ENCODE results near the gene NR5A2. TPM values are rescaled to one million over a fixed set of nuclear protein-coding genes. Genes with fewer than 3 reads are reported as not detected.
"Not testable (repeated sequence)": the region's sequence is repeated elsewhere in the genome, so short reads cannot be mapped to it uniquely, and the experiment has no call there.

The NR5A2 gene
- total and polyA plus RNA-seq, 7 experiments from 2014 or later: 0.10 TPM; not detected in 6

DNA sequence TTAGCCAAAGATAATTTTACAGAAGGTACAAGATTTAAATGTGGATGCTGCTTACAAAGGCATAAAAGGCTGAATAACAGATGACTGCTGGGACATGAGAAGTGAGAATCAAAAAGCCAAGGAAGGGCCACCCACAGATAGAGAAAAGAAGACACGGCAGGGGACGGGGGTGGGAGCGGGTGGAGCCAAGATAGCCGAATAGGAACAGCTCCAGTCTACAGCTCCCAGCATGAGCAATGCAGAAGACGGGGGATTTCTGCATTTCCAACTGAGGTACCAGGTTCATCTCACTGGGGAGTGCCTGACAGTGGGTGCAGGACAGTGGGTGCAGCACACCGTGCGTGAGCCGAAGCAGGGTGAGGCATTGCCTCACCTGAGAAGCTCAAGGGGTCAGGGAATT, 157.7 kb downstream of the NR5A2 start:
- H3K4me3 ChIP-seq (ENCODE audit: low read length); H3K9me3 ChIP-seq (ENCODE audit: control insufficient read depth in 2 of 3, low read length in 3 of 3); POLR2A ChIA-PET; H3K36me3 ChIP-seq (ENCODE audit: control insufficient read depth in 2 of 3, insufficient read depth in 3 of 3, low read length in 3 of 3); H3K9me3 Mint-ChIP-seq; DNase-seq; CTCF ChIA-PET; ATAC-seq; H3K4me1 ChIP-seq (ENCODE audit: control insufficient read depth in 2 of 2, insufficient read depth in 2 of 2, low read length in 2 of 2); H3K27ac ChIP-seq (ENCODE audit: low read depth, low read length); H3K27me3 ChIP-seq (ENCODE audit: control insufficient read depth in 2 of 2, insufficient read depth in 2 of 2, low read length in 2 of 2); H3K36me3 Mint-ChIP-seq; intact Hi-C loops (cut with micrococcal nuclease): not testable (repeated sequence)
- peak overlapping the region in 2 of 9 donors; percentile 3 to 58 for H3K27ac Mint-ChIP-seq
- H3K27me3 Mint-ChIP-seq: peaks cover 0 to 28% (median 11%) of the 10 kb centered on the region in 5 donors
- peak overlapping the region in 2 of 10 donors; percentile 36 to 46 for H3K4me3 Mint-ChIP-seq
- H3K4me1 Mint-ChIP-seq: peaks cover 0 to 21% (median 10%) of the 10 kb centered on the region in 7 donors

DNA sequence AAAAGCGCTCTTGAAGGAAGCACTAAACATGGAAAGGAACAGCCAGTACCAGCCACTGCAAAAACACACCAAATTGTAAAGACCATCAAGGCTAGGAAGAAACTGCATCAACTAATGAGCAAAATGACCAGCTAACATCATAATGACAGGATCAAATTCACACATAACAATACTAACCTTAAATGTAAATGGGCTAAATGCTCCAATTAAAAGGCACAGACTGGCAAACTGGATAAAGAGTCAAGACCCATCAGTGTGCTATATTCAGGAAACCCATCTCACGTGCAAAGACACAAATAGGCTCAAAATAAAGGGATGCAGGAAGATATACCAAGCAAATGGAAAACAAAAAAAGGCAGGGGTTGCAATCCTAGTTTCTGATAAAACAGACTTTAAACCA, 159.8 kb downstream of the NR5A2 start:
- H3K36me3 Mint-ChIP-seq; intact Hi-C loops (cut with micrococcal nuclease); H3K9me3 Mint-ChIP-seq; CTCF ChIA-PET; H3K27ac Mint-ChIP-seq; DNase-seq; H3K9me3 ChIP-seq (ENCODE audit: control insufficient read depth in 2 of 3, low read length in 3 of 3); H3K4me3 Mint-ChIP-seq; H3K27me3 ChIP-seq (ENCODE audit: control insufficient read depth in 2 of 2, insufficient read depth in 2 of 2, low read length in 2 of 2); ATAC-seq; H3K4me1 ChIP-seq (ENCODE audit: control insufficient read depth in 2 of 2, insufficient read depth in 2 of 2, low read length in 2 of 2); H3K36me3 ChIP-seq (ENCODE audit: control insufficient read depth in 2 of 3, insufficient read depth in 3 of 3, low read length in 3 of 3); POLR2A ChIA-PET; H3K4me3 ChIP-seq (ENCODE audit: low read length); H3K27ac ChIP-seq (ENCODE audit: low read depth, low read length): not testable (repeated sequence)
- peaks cover 0 to 21% (median 10%) of the 10 kb centered on the region in 7 donors for H3K4me1 Mint-ChIP-seq
- H3K27me3 Mint-ChIP-seq: peaks cover 0 to 33% (median 4%) of the 10 kb centered on the region in 5 donors

DNA sequence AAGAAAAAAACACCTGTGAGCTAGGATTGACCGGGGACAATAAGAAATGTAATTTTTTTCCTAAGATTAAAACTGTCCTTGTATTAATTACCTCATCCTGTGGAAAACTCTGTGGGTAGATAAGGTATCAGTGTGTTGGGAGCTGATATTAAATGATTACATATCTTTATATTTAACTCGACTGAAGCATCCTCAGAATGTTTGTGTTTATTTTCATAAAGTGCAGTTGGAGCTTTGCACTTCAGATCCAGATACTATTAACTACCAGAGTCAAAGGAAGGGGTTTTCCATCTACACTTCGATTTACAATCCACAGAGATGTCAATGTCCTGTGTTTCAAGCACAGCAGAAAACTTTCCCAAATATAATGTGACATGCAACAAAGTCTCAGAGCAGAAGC, 164.5 kb downstream of the NR5A2 start:
- no peaks in the 10 kb centered on the region for H3K36me3 ChIP-seq (ENCODE audit: control insufficient read depth in 2 of 3, insufficient read depth in 3 of 3, low read length in 3 of 3)
- Mint-ChIP-seq H3K36me3 (no peaks in the 10 kb centered on the region), H3K4me3 (no peak overlapping the region), H3K27ac (no peak overlapping the region), H3K27me3 (peaks cover 0 to 25% (median 0%) of the 10 kb centered on the region in 5 donors), H3K4me1 (no peaks in the 10 kb centered on the region), H3K9me3 (peaks cover 0 to 7% (median 0%) of the 10 kb centered on the region in 11 donors)
- no peaks in the 10 kb centered on the region for H3K4me1 ChIP-seq (ENCODE audit: control insufficient read depth in 2 of 2, insufficient read depth in 2 of 2, low read length in 2 of 2)
- CTCF ChIA-PET: interaction anchor here (0.6 to 0.7 kb wide), 2 partner anchors 297 to 537 kb away, joined by 3 to 4 read pairs; no protein-coding TSS in a partner anchor
- DNase-seq (no peak), ATAC-seq (no peak)
- H3K4me3 ChIP-seq (ENCODE audit: low read length): no peak overlapping the region
- H3K27me3 ChIP-seq (ENCODE audit: control insufficient read depth in 2 of 2, insufficient read depth in 2 of 2, low read length in 2 of 2): no peaks in the 10 kb centered on the region
- H3K9me3 ChIP-seq (ENCODE audit: control insufficient read depth in 2 of 3, low read length in 3 of 3): no peaks in the 10 kb centered on the region
- intact Hi-C loops (cut with micrococcal nuclease): no loop called here
- H3K27ac ChIP-seq (ENCODE audit: low read depth, low read length): no peak overlapping the region
- POLR2A ChIA-PET: no interaction called here

DNA sequence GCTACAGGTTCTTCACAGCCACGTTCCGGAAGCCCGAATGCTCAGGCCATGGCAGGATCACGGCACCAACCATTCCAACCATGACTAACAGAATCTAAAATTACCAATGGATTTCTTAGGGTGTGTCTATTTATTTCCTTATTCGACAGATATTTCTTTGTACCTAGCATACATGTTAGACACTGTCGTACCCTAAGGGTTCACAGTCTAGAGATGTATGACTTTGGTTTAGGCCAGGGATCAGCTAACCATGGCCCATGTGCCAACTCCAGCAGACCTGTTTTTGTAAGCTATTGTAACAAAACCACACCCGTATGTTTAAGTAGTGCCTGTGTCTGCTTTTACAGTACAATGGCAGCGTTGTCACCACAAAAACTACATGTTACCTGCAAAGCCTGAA, 167.0 kb downstream of the NR5A2 start:
- H3K9me3 ChIP-seq (ENCODE audit: control insufficient read depth in 2 of 3, low read length in 3 of 3): no peaks in the 10 kb centered on the region
- ATAC-seq (no peak), DNase-seq (no peak)
- H3K27ac Mint-ChIP-seq: no peak overlapping the region
- H3K27me3 Mint-ChIP-seq: peaks cover 0 to 24% (median 0%) of the 10 kb centered on the region in 5 donors
- no peaks in the 10 kb centered on the region for H3K27me3 ChIP-seq (ENCODE audit: control insufficient read depth in 2 of 2, insufficient read depth in 2 of 2, low read length in 2 of 2)
- ChIA-PET POLR2A (no interaction called here), CTCF (no interaction called here)
- H3K4me3 Mint-ChIP-seq: no peak overlapping the region
- intact Hi-C loops (cut with micrococcal nuclease): no loop called here
- H3K36me3 ChIP-seq (ENCODE audit: control insufficient read depth in 2 of 3, insufficient read depth in 3 of 3, low read length in 3 of 3): no peaks in the 10 kb centered on the region
- no peaks in the 10 kb centered on the region for H3K4me1 ChIP-seq (ENCODE audit: control insufficient read depth in 2 of 2, insufficient read depth in 2 of 2, low read length in 2 of 2)
- peaks cover 0 to 3% (median 0%) of the 10 kb centered on the region in 11 donors for H3K9me3 Mint-ChIP-seq
- no peaks in the 10 kb centered on the region for H3K36me3 Mint-ChIP-seq
- H3K27ac ChIP-seq (ENCODE audit: low read depth, low read length): no peak overlapping the region
- H3K4me3 ChIP-seq (ENCODE audit: low read length): no peak overlapping the region
- peaks cover 0 to 5% (median 0%) of the 10 kb centered on the region in 7 donors for H3K4me1 Mint-ChIP-seq

DNA sequence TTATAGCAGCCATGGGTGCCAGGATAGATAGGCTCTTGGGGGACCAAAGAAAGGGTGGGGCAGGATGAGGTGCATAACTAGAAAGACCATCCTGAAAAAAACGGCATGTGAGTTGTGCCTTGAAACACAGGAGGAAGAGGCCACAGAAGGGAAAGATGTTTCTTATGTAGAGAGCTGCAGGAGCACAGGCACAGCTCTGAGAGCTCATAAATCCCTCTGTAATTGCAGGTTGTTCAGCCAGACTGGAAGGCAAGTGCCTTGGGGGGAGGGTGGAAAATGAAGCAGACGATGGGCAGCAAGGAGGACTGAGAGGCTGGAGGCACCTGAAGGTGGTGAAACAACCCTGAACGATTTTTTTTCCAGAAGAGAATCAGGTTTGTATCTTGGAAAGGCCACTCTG, 170.7 kb downstream of the NR5A2 start:
- Mint-ChIP-seq H3K4me3 (no peak overlapping the region), H3K36me3 (no peaks in the 10 kb centered on the region), H3K4me1 (peaks cover 0 to 5% (median 0%) of the 10 kb centered on the region in 7 donors), H3K27ac (no peak overlapping the region), H3K9me3 (peaks cover 0 to 8% (median 0%) of the 10 kb centered on the region in 11 donors), H3K27me3 (peaks cover 0 to 20% (median 4%) of the 10 kb centered on the region in 5 donors)
- Histone ChIP-seq H3K4me1 (ENCODE audit: control insufficient read depth in 2 of 2, insufficient read depth in 2 of 2, low read length in 2 of 2) (no peaks in the 10 kb centered on the region), H3K9me3 (ENCODE audit: control insufficient read depth in 2 of 3, low read length in 3 of 3) (no peaks in the 10 kb centered on the region), H3K27ac (ENCODE audit: low read depth, low read length) (no peak overlapping the region), H3K27me3 (ENCODE audit: control insufficient read depth in 2 of 2, insufficient read depth in 2 of 2, low read length in 2 of 2) (no peaks in the 10 kb centered on the region), H3K4me3 (ENCODE audit: low read length) (no peak overlapping the region), H3K36me3 (ENCODE audit: control insufficient read depth in 2 of 3, insufficient read depth in 3 of 3, low read length in 3 of 3) (no peaks in the 10 kb centered on the region)
- intact Hi-C loops (cut with micrococcal nuclease): no loop called here
- ChIA-PET POLR2A (interaction anchor here (0.7 kb wide), 1 partner anchor 59 kb away, joined by 3 read pairs; no protein-coding TSS in a partner anchor), CTCF (no interaction called here)
- ATAC-seq (no peak), DNase-seq (no peak)

DNA sequence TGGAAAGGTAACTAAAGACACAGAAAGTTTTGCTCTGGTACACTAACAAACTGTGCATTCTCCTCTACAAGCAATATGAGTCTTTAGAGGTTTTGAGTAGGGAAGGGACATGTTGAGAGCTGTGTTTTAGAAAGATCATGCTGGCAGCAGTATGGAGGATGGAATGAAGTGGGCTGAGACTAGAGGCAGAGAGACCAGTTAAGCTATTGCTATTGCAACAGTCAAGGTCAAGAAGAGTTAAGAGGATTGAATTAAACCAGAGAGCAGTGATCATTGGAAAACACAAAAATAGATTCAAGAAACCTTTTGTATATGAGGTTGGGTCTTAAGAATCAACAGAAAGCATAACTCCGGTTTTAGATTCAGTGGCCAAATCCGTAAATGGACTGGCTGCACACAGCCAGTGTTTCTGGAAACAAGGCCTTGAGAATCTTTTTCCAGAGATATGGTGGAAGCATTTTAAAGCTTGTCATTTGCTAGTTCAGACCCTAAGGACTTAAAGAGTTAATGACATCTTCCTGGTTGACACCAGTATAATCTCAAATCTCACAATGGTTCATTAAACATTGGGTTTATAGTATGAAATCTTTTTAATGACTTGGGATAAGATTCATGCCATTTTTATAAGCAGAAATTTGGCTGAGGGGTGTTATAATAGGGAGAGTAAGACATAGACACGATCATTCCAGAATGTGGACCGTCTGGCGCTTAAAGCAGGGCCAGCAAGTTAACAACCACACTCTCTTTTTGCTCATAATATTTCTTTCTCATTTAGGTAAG, 177.9 kb downstream of the NR5A2 start:
- intact Hi-C loops (cut with micrococcal nuclease): no loop called here
- H3K9me3 Mint-ChIP-seq: peaks cover 0 to 12% (median 0%) of the 10 kb centered on the region in 11 donors

DNA sequence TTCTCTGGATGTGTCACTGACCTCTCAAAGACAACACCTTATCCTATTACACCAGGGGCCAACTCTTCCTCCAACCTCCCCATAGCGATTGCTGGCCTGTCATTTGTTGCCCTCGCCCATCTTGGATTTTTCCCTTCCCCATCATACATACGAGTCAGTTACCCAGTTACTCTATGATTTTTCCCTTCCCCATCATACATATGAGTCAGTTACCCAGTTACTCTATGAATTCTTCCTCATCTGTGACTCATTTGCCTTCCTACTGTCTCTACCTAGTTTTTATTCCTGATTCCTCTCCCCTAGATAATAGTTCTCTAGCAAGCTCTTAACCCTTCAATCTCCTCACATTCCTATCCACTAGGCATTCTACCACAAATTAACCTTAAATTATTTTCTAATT, 178.8 kb downstream of the NR5A2 start:
- Histone ChIP-seq H3K4me3 (ENCODE audit: low read length) (no peak overlapping the region), H3K4me1 (ENCODE audit: control insufficient read depth in 2 of 2, insufficient read depth in 2 of 2, low read length in 2 of 2) (no peaks in the 10 kb centered on the region), H3K27me3 (ENCODE audit: control insufficient read depth in 2 of 2, insufficient read depth in 2 of 2, low read length in 2 of 2) (no peaks in the 10 kb centered on the region), H3K36me3 (ENCODE audit: control insufficient read depth in 2 of 3, insufficient read depth in 3 of 3, low read length in 3 of 3) (no peaks in the 10 kb centered on the region), H3K9me3 (ENCODE audit: control insufficient read depth in 2 of 3, low read length in 3 of 3) (no peaks in the 10 kb centered on the region), H3K27ac (ENCODE audit: low read depth, low read length) (no peak overlapping the region)
- DNase-seq: no peak
- no peak for ATAC-seq
- no peak overlapping the region for H3K4me3 Mint-ChIP-seq
- H3K27me3 Mint-ChIP-seq: peaks cover 0 to 17% (median 4%) of the 10 kb centered on the region in 5 donors
- H3K4me1 Mint-ChIP-seq: peaks cover 0 to 7% (median 0%) of the 10 kb centered on the region in 7 donors
- H3K36me3 Mint-ChIP-seq: no peaks in the 10 kb centered on the region
- ChIA-PET CTCF (no interaction called here), POLR2A (no interaction called here)
- no peak overlapping the region for H3K27ac Mint-ChIP-seq
- intact Hi-C loops (cut with micrococcal nuclease): no loop called here
- peaks cover 0 to 12% (median 0%) of the 10 kb centered on the region in 11 donors for H3K9me3 Mint-ChIP-seq

More for the DNA sequence above, 177.9 kb downstream of the NR5A2 start:
- Histone ChIP-seq H3K4me3 (ENCODE audit: low read length) (no peak overlapping the region), H3K27me3 (ENCODE audit: control insufficient read depth in 2 of 2, insufficient read depth in 2 of 2, low read length in 2 of 2) (no peaks in the 10 kb centered on the region), H3K36me3 (ENCODE audit: control insufficient read depth in 2 of 3, insufficient read depth in 3 of 3, low read length in 3 of 3) (no peaks in the 10 kb centered on the region), H3K9me3 (ENCODE audit: control insufficient read depth in 2 of 3, low read length in 3 of 3) (no peaks in the 10 kb centered on the region), H3K27ac (ENCODE audit: low read depth, low read length) (no peak overlapping the region), H3K4me1 (ENCODE audit: control insufficient read depth in 2 of 2, insufficient read depth in 2 of 2, low read length in 2 of 2) (no peaks in the 10 kb centered on the region)
- Mint-ChIP-seq H3K4me3 (no peak overlapping the region), H3K4me1 (peaks cover 0 to 7% (median 0%) of the 10 kb centered on the region in 7 donors), H3K36me3 (no peaks in the 10 kb centered on the region), H3K27me3 (peaks cover 0 to 17% (median 4%) of the 10 kb centered on the region in 5 donors), H3K27ac (no peak overlapping the region)
- ATAC-seq (no peak), DNase-seq (no peak)
- ChIA-PET CTCF (no interaction called here), POLR2A (no interaction called here)

Data from naive thymus-derived CD4-positive, alpha-beta T cell (primary cell).